Neural progenitor cell (in vitro differentiated cells): ENCODE data around the gene SCN2A. TPM values are rescaled to one million over a fixed set of nuclear protein-coding genes. Genes with fewer than 3 reads are reported as not detected.

ENCODE experiments used
- DNase-seq: peaks from one replicate; pipeline ENCODE4 v3.0.0-alpha.2; 2016; ENCODE audit warnings: low spot score
- H2AFZ ChIP-seq: fragments of 200-600 bp; sonication (generic); replicated peaks from 2 replicates; pipeline ENCODE4 v1.6.1; 2016; ENCODE audit warnings: antibody characterized with exemption
- H3F3A ChIP-seq: fragments of 200-600 bp; sonication (generic); 2 replicates; pipeline ENCODE4 v1.6.1; 2016; ENCODE audit warnings: antibody characterized with exemption, low read depth
- H3K27ac ChIP-seq: fragments of 200-600 bp; sonication (generic); 2 replicates; pipeline ENCODE4 v1.5.1; 2016; ENCODE audit warnings: mild to moderate bottlenecking
- H3K27me3 ChIP-seq: fragments of 200-600 bp; sonication (generic); 2 replicates; pipeline ENCODE4 v1.6.1; 2016; ENCODE audit warnings: mild to moderate bottlenecking, moderate library complexity
- H3K36me3 ChIP-seq: fragments of 200-600 bp; sonication (generic); 2 replicates; pipeline ENCODE4 v1.5.1; 2016
- H3K4me1 ChIP-seq: fragments of 200-600 bp; sonication (generic); 2 replicates; pipeline ENCODE4 v1.6.1; 2016; ENCODE audit warnings: mixed run types
- H3K4me2 ChIP-seq: fragments of 200-600 bp; sonication (generic); 2 replicates; pipeline ENCODE4 v1.6.1; 2016
- H3K4me3 ChIP-seq: fragments of 200-600 bp; sonication (generic); 2 replicates; pipeline ENCODE4 v1.5.1; 2016
- H3K79me2 ChIP-seq: fragments of 200-600 bp; sonication (generic); 2 replicates; pipeline ENCODE4 v1.6.1; 2016; ENCODE audit warnings: low read depth
- H3K9ac ChIP-seq: fragments of 200-600 bp; sonication (generic); 2 replicates; pipeline ENCODE4 v1.6.1; 2016
- H3K9me3 ChIP-seq: fragments of 200-600 bp; sonication (generic); 2 replicates; pipeline ENCODE4 v1.5.1; 2016; ENCODE audit warnings: low read depth
- H4K20me1 ChIP-seq: fragments of 200-600 bp; sonication (generic); 2 replicates; pipeline ENCODE4 v1.6.1; 2016; ENCODE audit warnings: low read depth
- H3K27ac Mint-ChIP-seq: 3 replicates; pipeline ENCODE4 v1.8.0; 2021; ENCODE audit warnings: mixed read lengths
- H3K27me3 Mint-ChIP-seq: 2 replicates; pipeline ENCODE4 v1.8.0; 2022; ENCODE audit warnings: low read depth, mild to moderate bottlenecking, inconsistent platforms, moderate library complexity, mixed read lengths; ENCODE audit not compliant: insufficient read depth
- H3K36me3 Mint-ChIP-seq: 3 replicates; pipeline ENCODE4 v1.8.0; 2021; ENCODE audit warnings: mixed read lengths
- H3K4me1 Mint-ChIP-seq: 3 replicates; pipeline ENCODE4 v1.8.0; 2021; ENCODE audit warnings: mixed read lengths
- H3K4me3 Mint-ChIP-seq: 3 replicates; pipeline ENCODE4 v1.8.0; 2021; ENCODE audit warnings: mild to moderate bottlenecking, moderate library complexity, mixed read lengths
- H3K9me3 Mint-ChIP-seq: 3 replicates; pipeline ENCODE4 v1.8.0; 2020; ENCODE audit warnings: mixed read lengths
- CTCF ChIP-seq: fragments of 200-600 bp; sonication (generic); IDR thresholded peaks from 2 replicates; pipeline ENCODE4 v1.5.1; 2017; ENCODE audit warnings: antibody characterized with exemption, mild to moderate bottlenecking
- EZH2 ChIP-seq: fragments of 200-600 bp; sonication (generic); IDR thresholded peaks from 2 replicates; pipeline ENCODE4 v1.6.1; 2017; ENCODE audit warnings: antibody characterized with exemption, mild to moderate bottlenecking, moderate library complexity
- EZH2phosphoT487 ChIP-seq: fragments of 200-600 bp; sonication (generic); IDR thresholded peaks from 2 replicates; pipeline ENCODE4 v1.6.1; 2017; ENCODE audit warnings: antibody characterized with exemption
- total RNA-seq: library from RNA; depleted of rRNA; stranded (reverse); fragments of >200 nt; gene quantifications from 2 replicates; pipeline ENCODE4 v1.2.3, GENCODE V29; 2015; ENCODE audit warnings: low replicate concordance

The SCN2A gene
- total RNA-seq, 1 donor from 2014 or later, result 0.30 TPM

GRCh38 chr2:165402162-165402561 lies 162.9 kb downstream of the SCN2A start:
- Histone ChIP-seq H3K27ac (no peak overlapping the region), H3K4me1 (peaks cover 23% of the 10 kb centered on the region), H4K20me1 (no peaks in the 10 kb centered on the region), H3F3A (no peaks in the 10 kb centered on the region), H3K79me2 (no peaks in the 10 kb centered on the region), H2AFZ (no peak overlapping the region), H3K36me3 (no peaks in the 10 kb centered on the region), H3K27me3 (no peaks in the 10 kb centered on the region), H3K9me3 (no peaks in the 10 kb centered on the region), H3K4me3 (no peak overlapping the region), H3K4me2 (no peak overlapping the region), H3K9ac (no peak overlapping the region)
- Mint-ChIP-seq H3K4me1 (peaks cover 53% of the 10 kb centered on the region), H3K36me3 (no peaks in the 10 kb centered on the region), H3K27me3 (no peaks in the 10 kb centered on the region), H3K4me3 (no peak overlapping the region), H3K27ac (peak overlapping the region; percentile 26), H3K9me3 (peaks cover 1% of the 10 kb centered on the region)
- no peak for DNase-seq
- no peak for TF ChIP-seq EZH2
- TF ChIP-seq EZH2phosphoT487, result no peak

- H3K79me2 ChIP-seq, result no peaks in the 10 kb centered on the region
- H3K36me3 ChIP-seq, result no peaks in the 10 kb centered on the region
- no peaks in the 10 kb centered on the region for H3K9me3 ChIP-seq
- peak overlapping the region; percentile 40 for H3K4me2 ChIP-seq
- TF ChIP-seq EZH2phosphoT487 (no peak), CTCF (peak; percentile 12), EZH2 (no peak)
- H3K4me3 Mint-ChIP-seq, result peak overlapping the region; percentile 31
- H3K27ac ChIP-seq, result no peak overlapping the region
- H3K27me3 ChIP-seq, result no peaks in the 10 kb centered on the region
- no peak overlapping the region for H3K4me3 ChIP-seq
- H3K27ac Mint-ChIP-seq, result peak overlapping the region; percentile 95
- no peaks in the 10 kb centered on the region for H3K36me3 Mint-ChIP-seq
- H3K4me1 Mint-ChIP-seq, result peaks cover 50% of the 10 kb centered on the region
- H3F3A ChIP-seq, result no peaks in the 10 kb centered on the region
- no peaks in the 10 kb centered on the region for H4K20me1 ChIP-seq
- H2AFZ ChIP-seq, result peak overlapping the region; percentile 17
- peak; percentile 47 for DNase-seq
- peaks cover 23% of the 10 kb centered on the region for H3K4me1 ChIP-seq
- H3K9ac ChIP-seq, result no peak overlapping the region
- peaks cover 2% of the 10 kb centered on the region for H3K27me3 Mint-ChIP-seq
- peaks cover 12% of the 10 kb centered on the region for H3K9me3 Mint-ChIP-seq
Measured at GRCh38 chr2:165406173-165406572, 167.0 kb downstream of the SCN2A start.

- Histone ChIP-seq H4K20me1 (no peaks in the 10 kb centered on the region), H3F3A (no peaks in the 10 kb centered on the region), H3K4me3 (no peak overlapping the region), H3K79me2 (no peaks in the 10 kb centered on the region), H3K4me2 (no peak overlapping the region), H2AFZ (no peak overlapping the region), H3K27ac (no peak overlapping the region), H3K27me3 (no peaks in the 10 kb centered on the region), H3K9me3 (no peaks in the 10 kb centered on the region), H3K36me3 (no peaks in the 10 kb centered on the region), H3K4me1 (peaks cover 23% of the 10 kb centered on the region), H3K9ac (no peak overlapping the region)
- H3K4me1 Mint-ChIP-seq, result peaks cover 39% of the 10 kb centered on the region
- H3K9me3 Mint-ChIP-seq, result peaks cover 12% of the 10 kb centered on the region
- H3K36me3 Mint-ChIP-seq, result no peaks in the 10 kb centered on the region
- H3K27ac Mint-ChIP-seq, result peak overlapping the region; percentile 57
- TF ChIP-seq EZH2, result no peak
- no peak for TF ChIP-seq CTCF
- TF ChIP-seq EZH2phosphoT487, result no peak
- H3K4me3 Mint-ChIP-seq, result no peak overlapping the region
- no peak for DNase-seq
- H3K27me3 Mint-ChIP-seq, result peaks cover 2% of the 10 kb centered on the region
Measured at GRCh38 chr2:165407466-165407865, 168.3 kb downstream of the SCN2A start.

- no peak overlapping the region for H3K4me3 ChIP-seq
- Mint-ChIP-seq H3K36me3 (no peaks in the 10 kb centered on the region), H3K27me3 (peaks cover 2% of the 10 kb centered on the region), H3K27ac (no peak overlapping the region), H3K9me3 (peaks cover 12% of the 10 kb centered on the region), H3K4me3 (peak overlapping the region; percentile 48), H3K4me1 (peaks cover 32% of the 10 kb centered on the region)
- H3F3A ChIP-seq, result no peaks in the 10 kb centered on the region
- H3K36me3 ChIP-seq, result no peaks in the 10 kb centered on the region
- no peak overlapping the region for H2AFZ ChIP-seq
- H3K79me2 ChIP-seq, result no peaks in the 10 kb centered on the region
- H3K9me3 ChIP-seq, result no peaks in the 10 kb centered on the region
- H3K9ac ChIP-seq, result no peak overlapping the region
- no peak for DNase-seq
- H4K20me1 ChIP-seq, result no peaks in the 10 kb centered on the region
- H3K27ac ChIP-seq, result no peak overlapping the region
- H3K27me3 ChIP-seq, result no peaks in the 10 kb centered on the region
- H3K4me1 ChIP-seq, result peaks cover 23% of the 10 kb centered on the region
- TF ChIP-seq EZH2 (no peak), CTCF (no peak), EZH2phosphoT487 (no peak)
- no peak overlapping the region for H3K4me2 ChIP-seq
Measured at GRCh38 chr2:165408186-165408585, 169.0 kb downstream of the SCN2A start.
